GM12892 (cell line): Measurements from ENCODE around the gene JAG1.

Experiments
- POLR2A ChIP-seq: IDR thresholded peaks from 2 replicates; pipeline ENCODE4 v1.6.1; 2011; ENCODE audit warnings: low read depth, low read length, control low read depth
- POLR2AphosphoS5 ChIP-seq: IDR thresholded peaks from 2 replicates; pipeline ENCODE4 v1.6.1; 2011; ENCODE audit warnings: low read depth, low read length, control low read depth
- TAF1 ChIP-seq: IDR thresholded peaks from 2 replicates; pipeline ENCODE4 v1.6.1; 2011; ENCODE audit warnings: low read depth, mild to moderate bottlenecking, control low read depth, low read length, borderline replicate concordance

DNA sequence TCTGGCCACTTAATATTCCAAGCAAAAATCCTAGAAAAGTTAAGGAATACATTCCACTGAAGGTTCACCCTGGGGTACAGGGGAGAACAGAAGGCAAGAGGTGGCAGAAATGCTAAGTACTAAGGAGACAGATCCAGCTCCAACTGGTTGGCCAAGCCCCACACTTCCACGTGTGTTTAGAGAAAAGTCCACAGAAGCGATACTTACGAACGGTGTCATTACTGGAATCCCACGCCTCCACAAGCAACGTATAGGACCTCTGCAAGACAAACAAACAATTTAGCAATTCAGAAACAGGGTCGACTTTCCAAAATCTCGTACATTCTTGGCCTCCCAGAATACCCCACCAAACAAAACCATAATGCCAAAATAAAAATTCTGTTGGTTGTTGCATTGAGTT is 10.0 kb downstream of the JAG1 start:
- TF ChIP-seq POLR2AphosphoS5 (no peak), POLR2A (no peak), TAF1 (no peak)
